Natural killer cell (primary cell): ENCODE data around the gene CPA3. TPM values are rescaled to one million over a fixed set of nuclear protein-coding genes. Genes with fewer than 3 reads are reported as not detected.

ENCODE experiments used
- ATAC-seq, 3 donors: fragments of 150-1000 bp in 2 of 3; fragments of 200-7000 bp in 1 of 3; cut with Tn5 transposase; 1 replicate in 1 of 3; 2 replicates in 2 of 3; pipeline ENCODE4 v1.10.0; 2021; ENCODE audit warnings: mild to moderate bottlenecking in 2 of 3, moderate library complexity in 2 of 3
- DNase-seq, 2 donors: peaks; one replicate each; pipeline versions ENCODE4 v3.0.0 to v3.0.0-alpha.2; 2013 to 2021; ENCODE audit warnings: mixed read lengths in 1 of 2
- H3K27ac ChIP-seq: one replicate; pipeline ENCODE4 v1.5.1; 2013; ENCODE audit warnings: mild to moderate bottlenecking, low read length
- H3K27me3 ChIP-seq: one replicate; pipeline ENCODE4 v1.6.1; 2013; ENCODE audit warnings: low read length; ENCODE audit not compliant: control insufficient read depth, insufficient read depth
- H3K36me3 ChIP-seq: one replicate; pipeline ENCODE4 v1.6.1; 2013; ENCODE audit warnings: low read length; ENCODE audit not compliant: control insufficient read depth, insufficient read depth
- H3K4me1 ChIP-seq: one replicate; pipeline ENCODE4 v1.6.1; 2013; ENCODE audit warnings: low read length; ENCODE audit not compliant: control insufficient read depth, insufficient read depth
- H3K4me3 ChIP-seq: one replicate; pipeline ENCODE4 v1.5.1; 2013; ENCODE audit warnings: low read length
- H3K9me3 ChIP-seq: one replicate; pipeline ENCODE4 v1.6.1; 2013; ENCODE audit warnings: low read length; ENCODE audit not compliant: control insufficient read depth, insufficient read depth
- H3K27ac Mint-ChIP-seq, 2 donors: one replicate each; pipeline ENCODE4 v1.8.0; 2022; ENCODE audit warnings: mild to moderate bottlenecking in 2 of 2, mixed read lengths in 2 of 2, moderate library complexity in 1 of 2
- H3K27me3 Mint-ChIP-seq, 2 donors: one replicate each; pipeline ENCODE4 v1.8.0; 2022; ENCODE audit warnings: low read depth in 2 of 2, mixed read lengths in 2 of 2
- H3K36me3 Mint-ChIP-seq: one replicate; pipeline ENCODE4 v1.8.0; 2022; ENCODE audit warnings: mixed read lengths
- H3K4me1 Mint-ChIP-seq, 2 donors: one replicate each; pipeline ENCODE4 v1.8.0; 2022; ENCODE audit warnings: mixed read lengths in 2 of 2
- H3K4me3 Mint-ChIP-seq: one replicate; pipeline ENCODE4 v1.8.0; 2022; ENCODE audit warnings: mild to moderate bottlenecking, moderate library complexity, mixed read lengths
- H3K9me3 Mint-ChIP-seq, 2 donors: one replicate each; pipeline ENCODE4 v1.8.0; 2022; ENCODE audit warnings: mixed read lengths in 2 of 2
- CTCF ChIP-seq: fragments of 200-600 bp; IDR thresholded peaks from one replicate; pipeline ENCODE4 v1.8.0; 2022; ENCODE audit warnings: antibody characterized with exemption
- WGBS: methylation state at CpG from one replicate; pipeline ENCODE4 v1.1.7; 2013; ENCODE audit warnings: missing lambda C conversion rate; ENCODE audit not compliant: insufficient coverage; 5-methylcytosine and 5-hydroxymethylcytosine counted together
- intact Hi-C: fragments of 100-400 bp; cut with micrococcal nuclease; formaldehyde crosslinking; loops from one replicate; pipeline ENCODE4 v1.14.2; 2022
- total RNA-seq, 4 donors: library from RNA; stranded (reverse); fragments of 120-200 nt in 1 of 4; gene quantifications; one replicate each; pipeline versions ENCODE4 v1.2.3 to v1.2.4, GENCODE V29; 2013 to 2022

The CPA3 gene
- total RNA-seq, 3 donors from 2014 or later (not counting 1 experiment from before 2014, with no cell fraction given) = 1.1 to 59.7 TPM; not detected in 1

GRCh38 chr3:148903941-148904340 lies 38.8 kb downstream of the CPA3 start:
- no peak for TF ChIP-seq CTCF
- Mint-ChIP-seq H3K27me3 (peaks cover 9 to 13% of the 10 kb centered on the region in 2 donors), H3K27ac (no peak overlapping the region), H3K36me3 (no peaks in the 10 kb centered on the region), H3K4me3 (no peak overlapping the region), H3K4me1 (no peaks in the 10 kb centered on the region), H3K9me3 (no peaks in the 10 kb centered on the region)
- H3K36me3 ChIP-seq = no peaks in the 10 kb centered on the region
- H3K9me3 ChIP-seq = no peaks in the 10 kb centered on the region
- no peak overlapping the region for H3K4me3 ChIP-seq
- DNase-seq (no peak), ATAC-seq (no peak)
- no peaks in the 10 kb centered on the region for H3K27me3 ChIP-seq
- H3K27ac ChIP-seq = no peak overlapping the region
- intact Hi-C loops = no loop called here
- no peaks in the 10 kb centered on the region for H3K4me1 ChIP-seq

DNA sequence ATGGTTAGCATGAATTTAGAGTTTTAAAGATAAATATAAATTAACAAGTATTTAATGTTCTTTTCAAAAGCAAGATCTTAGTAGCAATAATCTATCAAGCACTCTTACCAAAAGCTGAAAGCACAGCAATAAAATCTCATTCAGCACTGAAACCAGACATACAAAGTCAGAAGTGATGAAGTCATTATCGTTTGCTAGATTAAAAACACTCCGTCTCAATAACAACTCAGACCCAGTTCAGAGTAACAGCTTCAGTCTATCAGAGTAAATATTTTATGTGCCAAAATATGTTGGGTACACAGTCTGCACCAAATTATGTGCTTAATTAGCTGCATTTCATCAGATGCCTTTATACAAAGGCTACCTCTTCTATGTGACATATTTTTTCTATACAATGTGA lies 41.6 kb downstream of the CPA3 start:
- Mint-ChIP-seq H3K36me3 (no peaks in the 10 kb centered on the region), H3K27me3 (peaks cover 12 to 13% of the 10 kb centered on the region in 2 donors), H3K9me3 (no peaks in the 10 kb centered on the region), H3K4me3 (no peak overlapping the region), H3K27ac (no peak overlapping the region), H3K4me1 (no peaks in the 10 kb centered on the region)
- Histone ChIP-seq H3K27me3 (no peaks in the 10 kb centered on the region), H3K4me3 (no peak overlapping the region), H3K36me3 (no peaks in the 10 kb centered on the region), H3K27ac (no peak overlapping the region), H3K9me3 (no peaks in the 10 kb centered on the region), H3K4me1 (no peaks in the 10 kb centered on the region)
- WGBS = no CpG with 5 or more reads among the region's 2 CpGs
- intact Hi-C loops = no loop called here
- TF ChIP-seq CTCF = no peak
- ATAC-seq (no peak), DNase-seq (no peak)

- no peak overlapping the region for H3K27ac ChIP-seq
- no peak for DNase-seq
- Mint-ChIP-seq H3K4me1 (no peaks in the 10 kb centered on the region), H3K36me3 (no peaks in the 10 kb centered on the region), H3K4me3 (no peak overlapping the region), H3K27ac (no peak overlapping the region), H3K9me3 (no peaks in the 10 kb centered on the region), H3K27me3 (peaks cover 16% of the 10 kb centered on the region in 2 donors)
- intact Hi-C loops = no loop called here
- no peaks in the 10 kb centered on the region for H3K9me3 ChIP-seq
- no peak overlapping the region for H3K4me3 ChIP-seq
- H3K36me3 ChIP-seq = no peaks in the 10 kb centered on the region
- 75% methylated on average over 1 of the region's 2 CpGs for WGBS
- no peak for ATAC-seq
- no peaks in the 10 kb centered on the region for H3K27me3 ChIP-seq
- H3K4me1 ChIP-seq = no peaks in the 10 kb centered on the region
- TF ChIP-seq CTCF = no peak
Observed at GRCh38 chr3:148911173-148911572, 46.1 kb downstream of the CPA3 start.

GRCh38 chr3:148911592-148911991 lies 46.5 kb downstream of the CPA3 start:
- H3K4me1 ChIP-seq = no peaks in the 10 kb centered on the region
- no peak for DNase-seq
- H3K27ac Mint-ChIP-seq = no peak overlapping the region
- no peak overlapping the region for H3K4me3 ChIP-seq
- ATAC-seq = no peak
- no peaks in the 10 kb centered on the region for H3K4me1 Mint-ChIP-seq
- WGBS = 93% methylated on average over 1 of the region's 2 CpGs
- peaks cover 16% of the 10 kb centered on the region in 2 donors for H3K27me3 Mint-ChIP-seq
- H3K9me3 Mint-ChIP-seq = no peaks in the 10 kb centered on the region
- H3K36me3 ChIP-seq = no peaks in the 10 kb centered on the region
- no peaks in the 10 kb centered on the region for H3K27me3 ChIP-seq
- no peaks in the 10 kb centered on the region for H3K9me3 ChIP-seq
- no peak overlapping the region for H3K4me3 Mint-ChIP-seq
- no peak overlapping the region for H3K27ac ChIP-seq
- no peaks in the 10 kb centered on the region for H3K36me3 Mint-ChIP-seq
- TF ChIP-seq CTCF = no peak
- intact Hi-C loops = no loop called here
